PC-3 (cell line): ENCODE measurements around the gene KRT31. TPM values are rescaled to one million over a fixed set of nuclear protein-coding genes. Genes with fewer than 3 reads are reported as not detected.
"Not testable (repeated sequence)": the region's sequence is repeated elsewhere in the genome, so short reads cannot be mapped to it uniquely, and the experiment has no call there.

Experiments
- ATAC-seq: fragments of 200-7000 bp; cut with Tn5 transposase; 2 replicates; pipeline ENCODE4 v1.9.1; 2020; ENCODE audit warnings: mild to moderate bottlenecking, moderate library complexity
- BruUV-seq: library from RNA; stranded (reverse); fragments of 400-500 nt; replicated peaks from 2 replicates; lab custom pipeline; 2021; lab: Mats Ljungman, UMichigan
- CTCF ChIA-PET: fragments of 300-600 bp; sonication (Branson Sonifier 250); formaldehyde crosslinking; loops from one replicate; lab custom pipeline; 2022; ENCODE audit warnings: antibody characterized with exemption; lab: Charles Lee
- POLR2A ChIA-PET: fragments of 300-600 bp; sonication (Branson Sonifier 250); formaldehyde crosslinking; loops from one replicate; lab custom pipeline; 2022; ENCODE audit warnings: antibody characterized with exemption; ENCODE audit not compliant: unreplicated experiment; lab: Charles Lee
- DNase-seq: peaks from one replicate; pipeline ENCODE4 v3.0.0-alpha.2; 2015
- H2AFZ ChIP-seq: fragments of 300-600 bp; sonication (generic); 2 replicates; pipeline ENCODE4 v1.6.0; 2016; ENCODE audit warnings: antibody characterized with exemption, low read length
- H3F3A ChIP-seq: fragments of 300-600 bp; sonication (generic); one replicate; pipeline ENCODE4 v1.6.0; 2017; ENCODE audit warnings: antibody characterized with exemption, low read length, control low read depth, mild to moderate bottlenecking; ENCODE audit not compliant: unreplicated experiment
- H3K27ac ChIP-seq: fragments of 300-600 bp; sonication (generic); 2 replicates; pipeline ENCODE4 v1.5.1; 2016; ENCODE audit warnings: mild to moderate bottlenecking, low read length
- H3K27me3 ChIP-seq: fragments of 300-600 bp; sonication (generic); 2 replicates; pipeline ENCODE4 v1.6.1; 2016; ENCODE audit warnings: low read length, mixed read lengths
- H3K36me3 ChIP-seq: fragments of 300-600 bp; sonication (generic); 2 replicates; pipeline ENCODE4 v1.6.1; 2016; ENCODE audit warnings: low read depth, mixed run types, low read length, mixed read lengths
- H3K4me1 ChIP-seq: fragments of 300-600 bp; sonication (generic); 2 replicates; pipeline ENCODE4 v1.5.1; 2016; ENCODE audit warnings: low read length; ENCODE audit not compliant: insufficient read depth
- H3K4me2 ChIP-seq: fragments of 300-600 bp; sonication (generic); 2 replicates; pipeline ENCODE4 v1.6.0; 2016; ENCODE audit warnings: low read length
- H3K4me3 ChIP-seq: fragments of 300-600 bp; sonication (generic); 2 replicates; pipeline ENCODE4 v1.5.1; 2016; ENCODE audit warnings: mild to moderate bottlenecking, low read length, mixed read lengths
- H3K79me2 ChIP-seq: fragments of 300-600 bp; sonication (generic); 2 replicates; pipeline ENCODE4 v1.6.1; 2017; ENCODE audit warnings: low read length, mixed read lengths
- H3K9ac ChIP-seq: fragments of 300-600 bp; sonication (generic); 2 replicates; pipeline ENCODE4 v1.6.0; 2016; ENCODE audit warnings: mild to moderate bottlenecking, low read length
- H3K9me2 ChIP-seq: fragments of 300-600 bp; sonication (generic); replicated peaks from 2 replicates; pipeline ENCODE4 v1.6.1; 2016; ENCODE audit warnings: mixed run types, low read length, mixed read lengths
- H3K9me3 ChIP-seq: fragments of 300-600 bp; sonication (generic); 2 replicates; pipeline ENCODE4 v1.6.1; 2016; ENCODE audit warnings: low read length, mixed read lengths
- H4K20me1 ChIP-seq: fragments of 300-600 bp; sonication (generic); 2 replicates; pipeline ENCODE4 v1.6.1; 2016; ENCODE audit warnings: low read length, mixed read lengths
- EZH2 ChIP-seq: fragments of 300-600 bp; sonication (generic); IDR thresholded peaks from one replicate; pipeline ENCODE4 v1.6.1; 2017; ENCODE audit warnings: antibody characterized with exemption, mild to moderate bottlenecking, low read length; ENCODE audit not compliant: unreplicated experiment
- EZH2phosphoT487 ChIP-seq: fragments of 300-600 bp; sonication (generic); IDR thresholded peaks from 2 replicates; pipeline ENCODE4 v1.6.1; 2018; ENCODE audit warnings: mild to moderate bottlenecking, antibody characterized with exemption, low read length, borderline replicate concordance
- intact Hi-C: fragments of 100-400 bp; cut with micrococcal nuclease; formaldehyde crosslinking; loops from 2 replicates; pipeline ENCODE4 v1.9.0; 2023
- total RNA-seq: library from RNA; depleted of rRNA; stranded (reverse); fragments of >200 nt; gene quantifications from 2 replicates; pipeline ENCODE4 v1.2.3, GENCODE V29; 2014; rRNA removed
- TF ChIP-seq, protein P1 (sequence below): fragments of 300-600 bp; sonication (generic); conservative IDR thresholded peaks from 2 replicates; pipeline ENCODE4 v1.5.1; 2017; ENCODE audit warnings: antibody characterized with exemption, low read depth, mild to moderate bottlenecking, low read length

Gene KRT31
- total RNA-seq, 1 experiment from 2014 or later, result not detected

DNA sequence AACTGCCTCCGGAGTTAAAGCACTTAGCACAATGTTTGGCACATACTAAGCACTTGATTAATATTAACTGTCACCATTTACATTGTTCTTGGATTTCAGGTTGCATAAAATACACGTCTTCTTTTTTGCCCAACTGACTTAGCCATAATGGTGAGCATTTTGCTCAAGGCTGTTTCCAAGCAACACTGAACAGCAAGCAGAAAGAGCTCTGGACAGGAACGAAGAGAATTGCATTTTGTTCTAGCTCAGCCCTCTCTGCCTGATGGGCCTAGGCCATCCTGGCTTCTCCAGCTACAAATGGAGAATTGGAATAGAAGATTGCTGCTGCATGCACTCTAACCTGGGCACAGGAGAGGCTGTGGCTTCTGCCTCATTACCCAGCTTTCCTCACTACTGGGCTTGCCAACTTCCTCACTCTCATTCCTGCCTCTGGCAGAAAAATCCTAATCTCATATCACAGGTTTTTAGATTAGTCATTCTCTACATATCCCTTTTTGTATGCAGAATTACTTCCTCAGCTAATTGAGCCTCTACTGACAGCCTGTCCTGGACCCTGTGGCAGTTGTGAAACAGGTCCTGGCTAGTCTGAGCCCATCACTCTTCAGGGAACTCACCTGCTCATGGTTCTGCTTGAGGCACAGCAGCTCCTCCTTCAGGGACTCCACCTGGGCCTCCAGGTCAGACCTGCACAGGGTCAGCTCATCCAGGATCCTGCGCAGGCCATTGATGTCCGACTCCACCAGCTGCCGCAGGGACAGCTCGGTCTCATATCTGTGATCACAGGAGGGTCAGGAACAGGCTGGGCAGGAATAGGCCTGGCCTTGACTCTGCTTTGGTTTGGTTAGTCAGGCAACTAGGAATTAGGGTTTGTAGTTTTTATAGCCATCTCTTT lies 49.3 kb downstream of the KRT31 start:
- no peaks in the 10 kb centered on the region for H3K27me3 ChIP-seq
- H3K4me1 ChIP-seq, result no peaks in the 10 kb centered on the region
- ChIA-PET CTCF (no interaction called here), POLR2A (no interaction called here)
- H3K9me2 ChIP-seq, result no peaks in the 10 kb centered on the region
- H3K4me3 ChIP-seq, result no peak overlapping the region
- no peak overlapping the region for H3K9ac ChIP-seq
- H3F3A ChIP-seq, result no peaks in the 10 kb centered on the region
- intact Hi-C loops, result no loop called here
- ATAC-seq (no peak), DNase-seq (no peak)
- no TSS peak for BruUV-seq
- no peaks in the 10 kb centered on the region for H4K20me1 ChIP-seq
- TF ChIP-seq EZH2 (no peak), EZH2phosphoT487 (no peak)
- TF ChIP-seq, protein P1, sequence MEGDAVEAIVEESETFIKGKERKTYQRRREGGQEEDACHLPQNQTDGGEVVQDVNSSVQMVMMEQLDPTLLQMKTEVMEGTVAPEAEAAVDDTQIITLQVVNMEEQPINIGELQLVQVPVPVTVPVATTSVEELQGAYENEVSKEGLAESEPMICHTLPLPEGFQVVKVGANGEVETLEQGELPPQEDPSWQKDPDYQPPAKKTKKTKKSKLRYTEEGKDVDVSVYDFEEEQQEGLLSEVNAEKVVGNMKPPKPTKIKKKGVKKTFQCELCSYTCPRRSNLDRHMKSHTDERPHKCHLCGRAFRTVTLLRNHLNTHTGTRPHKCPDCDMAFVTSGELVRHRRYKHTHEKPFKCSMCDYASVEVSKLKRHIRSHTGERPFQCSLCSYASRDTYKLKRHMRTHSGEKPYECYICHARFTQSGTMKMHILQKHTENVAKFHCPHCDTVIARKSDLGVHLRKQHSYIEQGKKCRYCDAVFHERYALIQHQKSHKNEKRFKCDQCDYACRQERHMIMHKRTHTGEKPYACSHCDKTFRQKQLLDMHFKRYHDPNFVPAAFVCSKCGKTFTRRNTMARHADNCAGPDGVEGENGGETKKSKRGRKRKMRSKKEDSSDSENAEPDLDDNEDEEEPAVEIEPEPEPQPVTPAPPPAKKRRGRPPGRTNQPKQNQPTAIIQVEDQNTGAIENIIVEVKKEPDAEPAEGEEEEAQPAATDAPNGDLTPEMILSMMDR, result no peak
- no peaks in the 10 kb centered on the region for H3K36me3 ChIP-seq
- H3K4me2 ChIP-seq, result no peak overlapping the region
- no peaks in the 10 kb centered on the region for H3K9me3 ChIP-seq
- no peak overlapping the region for H2AFZ ChIP-seq
- H3K27ac ChIP-seq, result no peak overlapping the region
- no peaks in the 10 kb centered on the region for H3K79me2 ChIP-seq

GRCh38 chr17:41346421-41346820 lies 51.0 kb downstream of the KRT31 start:
- H3K4me1 ChIP-seq, CTCF ChIA-PET, H3K9me3 ChIP-seq, H3K4me3 ChIP-seq, intact Hi-C loops, H2AFZ ChIP-seq, ATAC-seq, H3K79me2 ChIP-seq, H4K20me1 ChIP-seq, H3F3A ChIP-seq, BruUV-seq, H3K27ac ChIP-seq, H3K27me3 ChIP-seq, H3K9me2 ChIP-seq, H3K9ac ChIP-seq, H3K36me3 ChIP-seq, POLR2A ChIA-PET, H3K4me2 ChIP-seq, DNase-seq: not testable (repeated sequence)

DNA sequence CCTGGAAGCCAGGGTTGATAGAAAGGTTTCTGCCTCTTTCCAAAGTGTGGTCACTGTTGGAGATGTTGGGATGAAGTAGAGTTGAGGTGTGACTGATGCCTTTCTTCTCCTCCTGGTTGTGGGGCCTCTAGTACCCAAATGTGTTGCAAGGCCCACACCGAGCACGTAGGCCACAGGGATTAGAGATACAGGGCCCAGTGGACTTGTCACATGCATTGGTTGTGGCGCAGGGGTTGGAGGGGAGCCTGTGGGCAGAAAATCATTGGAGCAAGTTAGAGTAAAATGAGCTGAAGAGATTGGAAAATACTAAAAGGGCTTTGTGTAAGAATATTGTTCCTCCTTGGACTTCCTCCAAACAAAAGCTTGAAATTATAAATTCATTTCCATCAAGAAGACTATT lies 51.4 kb downstream of the KRT31 start:
- Histone ChIP-seq H3F3A (no peaks in the 10 kb centered on the region), H3K36me3 (no peaks in the 10 kb centered on the region), H2AFZ (no peak overlapping the region), H3K9ac (no peak overlapping the region), H4K20me1 (no peaks in the 10 kb centered on the region), H3K79me2 (no peaks in the 10 kb centered on the region), H3K4me2 (no peak overlapping the region), H3K27me3 (no peaks in the 10 kb centered on the region), H3K4me1 (no peaks in the 10 kb centered on the region), H3K27ac (no peak overlapping the region), H3K4me3 (no peak overlapping the region), H3K9me2 (no peaks in the 10 kb centered on the region), H3K9me3 (no peaks in the 10 kb centered on the region)
- no TSS peak for BruUV-seq
- ATAC-seq (no peak), DNase-seq (no peak)
- ChIA-PET POLR2A (no interaction called here), CTCF (no interaction called here)
- TF ChIP-seq, protein P1, result no peak
- TF ChIP-seq EZH2 (no peak), EZH2phosphoT487 (no peak)
- intact Hi-C loops, result no loop called here

Other genes starting within 250 kb of the KRT31 start
- not detected in 2 replicates for gene KRTAP4-5, start 247.8 kb downstream of the KRT31 start, total RNA-seq
- gene KRTAP4-4, start 236.9 kb downstream of the KRT31 start, total RNA-seq, result not detected in 2 replicates
- gene KRTAP4-3, start 229.4 kb downstream of the KRT31 start, total RNA-seq, result not detected in 2 replicates
- not detected in 2 replicates for gene KRTAP4-2, start 219.4 kb downstream of the KRT31 start, total RNA-seq
- gene KRTAP4-1, start 212.7 kb downstream of the KRT31 start, total RNA-seq, result not detected in 2 replicates
- not detected in 2 replicates for gene KRTAP9-1, start 207.7 kb downstream of the KRT31 start, total RNA-seq
- gene KRTAP9-2, start 171.0 kb downstream of the KRT31 start, total RNA-seq, result not detected in 2 replicates
- gene KRTAP9-3, start 165.2 kb downstream of the KRT31 start, total RNA-seq, result not detected in 2 replicates
- not detected in 2 replicates for gene KRTAP9-8, start 159.6 kb downstream of the KRT31 start, total RNA-seq
- gene KRTAP9-4, start 147.9 kb downstream of the KRT31 start, total RNA-seq, result not detected in 2 replicates
- not detected in 2 replicates for gene KRTAP9-9, start 142.2 kb downstream of the KRT31 start, total RNA-seq
- not detected in 2 replicates for gene KRTAP9-6, start 132.2 kb downstream of the KRT31 start, total RNA-seq
- gene KRTAP9-7, start 121.9 kb downstream of the KRT31 start, total RNA-seq, result not detected in 2 replicates
- not detected in 2 replicates for gene KRTAP29-1, start 94.8 kb downstream of the KRT31 start, total RNA-seq
- not detected in 2 replicates for gene KRTAP16-1, start 88.3 kb downstream of the KRT31 start, total RNA-seq
- not detected in 2 replicates for gene KRTAP17-1, start 81.9 kb downstream of the KRT31 start, total RNA-seq
- not detected in 2 replicates for gene KRT33A, start 46.8 kb downstream of the KRT31 start, total RNA-seq
- gene KRT33B, start 27.8 kb downstream of the KRT31 start, total RNA-seq, result not detected in 2 replicates
- 2.9 and 5.1 TPM in 2 replicates for gene KRT34, start 15.3 kb downstream of the KRT31 start, total RNA-seq
- gene KRT37, start 27.0 kb upstream of the KRT31 start, total RNA-seq, result 3.2 and 4.6 TPM in 2 replicates
- not detected in 2 replicates for gene KRT38, start 43.4 kb upstream of the KRT31 start, total RNA-seq
- gene KRT32, start 69.8 kb upstream of the KRT31 start, total RNA-seq, result 1.5 TPM in 2 replicates
- gene KRT35, start 83.5 kb upstream of the KRT31 start, total RNA-seq, result not detected in 2 replicates
- gene KRT36, start 92.3 kb upstream of the KRT31 start, total RNA-seq, result not detected in 2 replicates
- 1.4 TPM in 2 replicates for gene KRT13, start 108.0 kb upstream of the KRT31 start, total RNA-seq
- gene KRT15, start 121.3 kb upstream of the KRT31 start, total RNA-seq, result 121 and 144 TPM in 2 replicates
- gene KRT19, start 130.7 kb upstream of the KRT31 start, total RNA-seq, result 2,299 and 2,451 TPM in 2 replicates
- gene KRT9, start 174.5 kb upstream of the KRT31 start, total RNA-seq, result 1.0 TPM in 1 of 2 replicates, not detected in the other
- gene KRT14, start 189.3 kb upstream of the KRT31 start, total RNA-seq, result 0.15 TPM in 1 of 2 replicates, not detected in the other
- 42.6 and 53.1 TPM in 2 replicates for gene KRT16, start 215.2 kb upstream of the KRT31 start, total RNA-seq
- 92.1 and 115 TPM in 2 replicates for gene KRT17, start 227.0 kb upstream of the KRT31 start, total RNA-seq